SK-N-SH (cell line): Measurements from ENCODE around the gene MME. TPM values are rescaled to one million over a fixed set of nuclear protein-coding genes. Genes with fewer than 3 reads are reported as not detected.

ENCODE experiments used
- CTCF ChIA-PET: fragments of 300-600, 350-600 bp; formaldehyde crosslinking; extraction: SDS; loops from one replicate; lab custom pipeline; 2021; lab: Yijun Ruan, JAX
- POLR2A ChIA-PET: fragments of 350-600 bp; sonication (Branson Sonifier 250); formaldehyde crosslinking; extraction: SDS; loops from one replicate; lab custom pipeline; 2020; ENCODE audit warnings: antibody characterized with exemption, inconsistent platforms; lab: Yijun Ruan, JAX
- DNase-seq: peaks from one replicate; pipeline ENCODE4 v3.0.0; 2012
- H2AFZ ChIP-seq: fragments of 200-600 bp; sonication (generic); 2 replicates; pipeline ENCODE4 v1.8.1; 2016; ENCODE audit warnings: antibody characterized with exemption, mild to moderate bottlenecking, low read depth
- H3F3A ChIP-seq: fragments of 200-600 bp; sonication (generic); replicated peaks from 2 replicates; pipeline ENCODE3; 2016; ENCODE audit warnings: antibody characterized with exemption, mild to moderate bottlenecking; ENCODE audit not compliant: insufficient read depth
- H3K27ac ChIP-seq, 2 experiments: fragments of 200-500 bp in 1 of 2; fragments of 200-600 bp in 1 of 2; sonication (Bioruptor generic) in 1 of 2; sonication (generic), shearing (Covaris generic) in 1 of 2; 2 replicates each; pipeline versions ENCODE4 v1.5.1 to v1.6.1; 2014 to 2016; ENCODE audit warnings: low read depth in 2 of 2, inconsistent platforms in 1 of 2, low read length in 1 of 2, mild to moderate bottlenecking in 1 of 2, mixed read lengths in 1 of 2
- H3K27me3 ChIP-seq: fragments of 200-600 bp; sonication (generic), shearing (Covaris generic); 2 replicates; pipeline ENCODE4 v1.6.1; 2016; ENCODE audit warnings: mixed run types; ENCODE audit not compliant: insufficient read depth
- H3K36me3 ChIP-seq, 2 experiments: fragments of 200-500 bp in 1 of 2; fragments of 200-600 bp in 1 of 2; sonication (Bioruptor generic) in 1 of 2; sonication (generic) in 1 of 2; replicated peaks in 1 of 2; 2 replicates each; pipeline versions ENCODE3 to v1.5.1; 2014 to 2016; ENCODE audit warnings: low read length in 1 of 2, mild to moderate bottlenecking in 1 of 2; ENCODE audit not compliant: insufficient read depth in 2 of 2, control insufficient read depth in 1 of 2
- H3K4me1 ChIP-seq, 2 experiments: fragments of 200-500 bp in 1 of 2; fragments of 200-600 bp in 1 of 2; sonication (Bioruptor generic) in 1 of 2; sonication (generic), shearing (Covaris generic) in 1 of 2; 2 replicates each; pipeline versions ENCODE4 v1.5.1 to v1.6.1; 2014 to 2016; ENCODE audit warnings: low read depth in 1 of 2, low read length in 1 of 2, mixed run types in 1 of 2; ENCODE audit not compliant: insufficient read depth in 2 of 2, control insufficient read depth in 1 of 2
- H3K4me2 ChIP-seq: fragments of 200-600 bp; sonication (generic), shearing (Covaris generic); 2 replicates; pipeline ENCODE4 v1.6.1; 2017; ENCODE audit warnings: mixed run types
- H3K4me3 ChIP-seq, 2 experiments: fragments of 200-500 bp in 1 of 2; fragments of 200-600 bp in 1 of 2; sonication (Bioruptor generic) in 1 of 2; sonication (generic), shearing (Covaris generic) in 1 of 2; 2 replicates each; pipeline versions ENCODE4 v1.5.1 to v1.8.1; 2014 to 2016; ENCODE audit warnings: low read depth in 2 of 2, inconsistent platforms in 1 of 2, low read length in 1 of 2, mild to moderate bottlenecking in 1 of 2, mixed read lengths in 1 of 2, moderate library complexity in 1 of 2
- H3K79me2 ChIP-seq: fragments of 200-600 bp; sonication (generic); 2 replicates; pipeline ENCODE4 v1.8.1; 2017; ENCODE audit warnings: mild to moderate bottlenecking; ENCODE audit not compliant: insufficient read depth
- H3K9ac ChIP-seq: fragments of 200-600 bp; sonication (generic); 2 replicates; pipeline ENCODE4 v1.6.1; 2017; ENCODE audit warnings: mixed run types
- H3K9me2 ChIP-seq: fragments of 200-600 bp; sonication (generic); 2 replicates; pipeline ENCODE4 v1.6.1; 2017; ENCODE audit warnings: mixed run types
- H3K9me3 ChIP-seq: fragments of 200-600 bp; sonication (generic); 2 replicates; pipeline ENCODE4 v1.6.1; 2017; ENCODE audit warnings: mixed run types, mild to moderate bottlenecking, moderate library complexity
- H4K20me1 ChIP-seq: fragments of 200-600 bp; sonication (generic); 2 replicates; pipeline ENCODE4 v1.6.1; 2017; ENCODE audit warnings: mild to moderate bottlenecking, mixed run types; ENCODE audit not compliant: insufficient read depth
- CHD2 ChIP-seq: fragments of 150-350 bp; IDR thresholded peaks from 2 replicates; pipeline ENCODE4 v1.6.1; 2018; ENCODE audit warnings: low read length; ENCODE audit not compliant: partially characterized antibody
- EP300 ChIP-seq, 2 experiments: IDR thresholded peaks; 2 replicates each; pipeline versions ENCODE4 v1.4.0 to v1.6.1; 2012; ENCODE audit warnings: borderline replicate concordance in 1 of 2, low read depth in 1 of 2, low read length in 1 of 2
- FOXJ3 ChIP-seq: sonication (generic); formaldehyde crosslinking; IDR thresholded peaks from 2 replicates; pipeline ENCODE4 v1.5.1; 2020; ENCODE audit warnings: mild to moderate bottlenecking, missing genetic modification reagents
- MXI1 ChIP-seq: IDR thresholded peaks from 2 replicates; pipeline ENCODE4 v1.6.1; 2012; ENCODE audit warnings: mild to moderate bottlenecking, low read depth, low read length, improper control_type of control experiment
- RCOR1 ChIP-seq: fragments of 150-350 bp; IDR thresholded peaks from 2 replicates; pipeline ENCODE4 v1.6.1; 2017; ENCODE audit warnings: antibody characterized with exemption, low read length
- RXRA ChIP-seq: IDR thresholded peaks from 2 replicates; pipeline ENCODE4 v1.4.0; 2012; ENCODE audit warnings: low read depth, mild to moderate bottlenecking, borderline replicate concordance
- SIN3A ChIP-seq: IDR thresholded peaks from 2 replicates; pipeline ENCODE4 v1.6.1; 2012; ENCODE audit warnings: low read depth, mild to moderate bottlenecking, low read length, moderate library complexity, borderline replicate concordance
- TAF1 ChIP-seq: IDR thresholded peaks from 2 replicates; pipeline ENCODE4 v1.6.1; 2012; ENCODE audit warnings: low read depth, mild to moderate bottlenecking, low read length, moderate library complexity, borderline replicate concordance
- TCF12 ChIP-seq: IDR thresholded peaks from 2 replicates; pipeline ENCODE4 v1.4.0; 2012
- YY1 ChIP-seq: IDR thresholded peaks from 2 replicates; pipeline ENCODE4 v1.4.0; 2012; ENCODE audit warnings: low read depth, mild to moderate bottlenecking
- WGBS: methylation state at CpG from one replicate; pipeline ENCODE4 v1.1.6; 2017; ENCODE audit warnings: low lambda C conversion rate; 5-methylcytosine and 5-hydroxymethylcytosine counted together
- polyA plus RNA-seq, 3 experiments: library from polyadenylated mRNA; depleted of rRNA; stranded (reverse); fragments of >200 nt; gene quantifications; 2 replicates each; pipeline ENCODE4 v1.2.3, GENCODE V29; 2012
- TF ChIP-seq, protein P1 (sequence below): IDR thresholded peaks from 2 replicates; pipeline ENCODE4 v1.6.1; 2012; ENCODE audit warnings: mild to moderate bottlenecking, low read depth, low read length, moderate library complexity
- TF ChIP-seq, protein P2 (sequence below): fragments of 150-350 bp; IDR thresholded peaks from 2 replicates; pipeline ENCODE4 v1.6.1; 2016; ENCODE audit warnings: mild to moderate bottlenecking, low read depth, low read length
- TF ChIP-seq, protein P3 (sequence below): IDR thresholded peaks from 2 replicates; pipeline ENCODE4 v1.4.0; 2012; ENCODE audit warnings: low read depth
- TF ChIP-seq, protein P4 (sequence below): IDR thresholded peaks from 2 replicates; pipeline ENCODE4 v1.4.0; 2012; ENCODE audit warnings: low read depth, borderline replicate concordance

Gene MME
- polyA plus RNA-seq, 1 of the 3 experiments (the other 2 are of a cell fraction), result 167 TPM

DNA sequence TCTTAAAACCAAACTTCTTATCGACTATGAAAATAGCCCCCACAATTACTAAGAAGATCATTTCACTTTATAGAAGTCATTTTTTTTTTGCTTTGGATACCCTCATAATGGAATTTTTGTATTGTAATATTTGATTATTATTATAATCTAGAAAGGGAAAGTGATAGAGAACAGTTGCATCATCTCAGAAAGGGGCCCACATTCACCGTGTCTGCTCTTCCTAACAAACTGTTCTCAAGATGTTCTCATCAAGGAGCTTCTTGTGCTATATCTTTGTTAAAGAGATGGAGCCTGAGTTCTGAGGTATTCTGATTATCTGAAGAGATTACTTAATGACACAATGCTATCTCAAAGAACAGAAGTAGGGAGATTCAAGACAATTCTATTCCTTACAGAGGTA is 49.3 kb downstream of the MME start:
- no peak overlapping the region for H3K9ac ChIP-seq
- WGBS, result 22% methylated on average over 2 of the region's 2 CpGs
- H3F3A ChIP-seq, result no peaks in the 10 kb centered on the region
- no peaks in the 10 kb centered on the region for H3K79me2 ChIP-seq
- H3K27ac ChIP-seq, result no peak overlapping the region
- H3K36me3 ChIP-seq, result peaks cover 0 to 25% of the 10 kb centered on the region in 2 experiments
- DNase-seq, result no peak
- H3K4me1 ChIP-seq, result no peaks in the 10 kb centered on the region
- H3K27me3 ChIP-seq, result no peaks in the 10 kb centered on the region
- no peak overlapping the region for H3K4me3 ChIP-seq
- TF ChIP-seq SIN3A (no peak), EP300 (IDR thresholded peaks at IDR 0.05; ENCODE audit: borderline replicate concordance in 1 of 2, low read depth in 1 of 2, low read length in 1 of 2) (no peak), YY1 (no peak), MXI1 (no peak), CHD2 (no peak), TCF12 (no peak), RCOR1 (no peak), RXRA (no peak), TAF1 (no peak), FOXJ3 (CRISPR knock-in tag) (no peak)
- TF ChIP-seq, protein P1, sequence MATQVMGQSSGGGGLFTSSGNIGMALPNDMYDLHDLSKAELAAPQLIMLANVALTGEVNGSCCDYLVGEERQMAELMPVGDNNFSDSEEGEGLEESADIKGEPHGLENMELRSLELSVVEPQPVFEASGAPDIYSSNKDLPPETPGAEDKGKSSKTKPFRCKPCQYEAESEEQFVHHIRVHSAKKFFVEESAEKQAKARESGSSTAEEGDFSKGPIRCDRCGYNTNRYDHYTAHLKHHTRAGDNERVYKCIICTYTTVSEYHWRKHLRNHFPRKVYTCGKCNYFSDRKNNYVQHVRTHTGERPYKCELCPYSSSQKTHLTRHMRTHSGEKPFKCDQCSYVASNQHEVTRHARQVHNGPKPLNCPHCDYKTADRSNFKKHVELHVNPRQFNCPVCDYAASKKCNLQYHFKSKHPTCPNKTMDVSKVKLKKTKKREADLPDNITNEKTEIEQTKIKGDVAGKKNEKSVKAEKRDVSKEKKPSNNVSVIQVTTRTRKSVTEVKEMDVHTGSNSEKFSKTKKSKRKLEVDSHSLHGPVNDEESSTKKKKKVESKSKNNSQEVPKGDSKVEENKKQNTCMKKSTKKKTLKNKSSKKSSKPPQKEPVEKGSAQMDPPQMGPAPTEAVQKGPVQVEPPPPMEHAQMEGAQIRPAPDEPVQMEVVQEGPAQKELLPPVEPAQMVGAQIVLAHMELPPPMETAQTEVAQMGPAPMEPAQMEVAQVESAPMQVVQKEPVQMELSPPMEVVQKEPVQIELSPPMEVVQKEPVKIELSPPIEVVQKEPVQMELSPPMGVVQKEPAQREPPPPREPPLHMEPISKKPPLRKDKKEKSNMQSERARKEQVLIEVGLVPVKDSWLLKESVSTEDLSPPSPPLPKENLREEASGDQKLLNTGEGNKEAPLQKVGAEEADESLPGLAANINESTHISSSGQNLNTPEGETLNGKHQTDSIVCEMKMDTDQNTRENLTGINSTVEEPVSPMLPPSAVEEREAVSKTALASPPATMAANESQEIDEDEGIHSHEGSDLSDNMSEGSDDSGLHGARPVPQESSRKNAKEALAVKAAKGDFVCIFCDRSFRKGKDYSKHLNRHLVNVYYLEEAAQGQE, result no peak
- TF ChIP-seq, protein P2, sequence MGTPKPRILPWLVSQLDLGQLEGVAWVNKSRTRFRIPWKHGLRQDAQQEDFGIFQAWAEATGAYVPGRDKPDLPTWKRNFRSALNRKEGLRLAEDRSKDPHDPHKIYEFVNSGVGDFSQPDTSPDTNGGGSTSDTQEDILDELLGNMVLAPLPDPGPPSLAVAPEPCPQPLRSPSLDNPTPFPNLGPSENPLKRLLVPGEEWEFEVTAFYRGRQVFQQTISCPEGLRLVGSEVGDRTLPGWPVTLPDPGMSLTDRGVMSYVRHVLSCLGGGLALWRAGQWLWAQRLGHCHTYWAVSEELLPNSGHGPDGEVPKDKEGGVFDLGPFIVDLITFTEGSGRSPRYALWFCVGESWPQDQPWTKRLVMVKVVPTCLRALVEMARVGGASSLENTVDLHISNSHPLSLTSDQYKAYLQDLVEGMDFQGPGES, result no peak
- TF ChIP-seq, protein P3, sequence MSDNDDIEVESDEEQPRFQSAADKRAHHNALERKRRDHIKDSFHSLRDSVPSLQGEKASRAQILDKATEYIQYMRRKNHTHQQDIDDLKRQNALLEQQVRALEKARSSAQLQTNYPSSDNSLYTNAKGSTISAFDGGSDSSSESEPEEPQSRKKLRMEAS, result no peak
- TF ChIP-seq, protein P4, sequence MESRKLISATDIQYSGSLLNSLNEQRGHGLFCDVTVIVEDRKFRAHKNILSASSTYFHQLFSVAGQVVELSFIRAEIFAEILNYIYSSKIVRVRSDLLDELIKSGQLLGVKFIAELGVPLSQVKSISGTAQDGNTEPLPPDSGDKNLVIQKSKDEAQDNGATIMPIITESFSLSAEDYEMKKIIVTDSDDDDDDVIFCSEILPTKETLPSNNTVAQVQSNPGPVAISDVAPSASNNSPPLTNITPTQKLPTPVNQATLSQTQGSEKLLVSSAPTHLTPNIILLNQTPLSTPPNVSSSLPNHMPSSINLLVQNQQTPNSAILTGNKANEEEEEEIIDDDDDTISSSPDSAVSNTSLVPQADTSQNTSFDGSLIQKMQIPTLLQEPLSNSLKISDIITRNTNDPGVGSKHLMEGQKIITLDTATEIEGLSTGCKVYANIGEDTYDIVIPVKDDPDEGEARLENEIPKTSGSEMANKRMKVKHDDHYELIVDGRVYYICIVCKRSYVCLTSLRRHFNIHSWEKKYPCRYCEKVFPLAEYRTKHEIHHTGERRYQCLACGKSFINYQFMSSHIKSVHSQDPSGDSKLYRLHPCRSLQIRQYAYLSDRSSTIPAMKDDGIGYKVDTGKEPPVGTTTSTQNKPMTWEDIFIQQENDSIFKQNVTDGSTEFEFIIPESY, result no peak
- TF ChIP-seq, all 33 proteins: peak for 0
- Histone ChIP-seq H3K9me2 (no peaks in the 10 kb centered on the region), H2AFZ (no peak overlapping the region), H3K4me2 (no peak overlapping the region), H4K20me1 (no peaks in the 10 kb centered on the region), H3K9me3 (no peaks in the 10 kb centered on the region)
- ChIA-PET POLR2A (no interaction called here), CTCF (no interaction called here)
